HepG2 (cell line): ENCODE data around the gene IFIT1. TPM values are rescaled to one million over a fixed set of nuclear protein-coding genes. Genes with fewer than 3 reads are reported as not detected.
A peak's percentile ranks its signal among the peaks of the same experiment; 100 is the strongest.

Source experiments
- FOXA1 ChIP-seq, 2 experiments: fragments of 450-650 bp in 1 of 2; sonication (generic) in 1 of 2; formaldehyde crosslinking in 1 of 2; IDR thresholded peaks; 2 replicates each; pipeline versions ENCODE4 v1.4.0 to v1.6.1; 2016 to 2020; ENCODE audit warnings: missing genetic modification reagents in 1 of 2
- HNF4G ChIP-seq, 2 experiments: sonication (generic) in 1 of 2; formaldehyde crosslinking in 1 of 2; IDR thresholded peaks; 2 replicates each; pipeline versions ENCODE4 v1.4.0 to v1.6.1; 2011 to 2020; ENCODE audit warnings: borderline replicate concordance in 2 of 2, low read depth in 2 of 2, mild to moderate bottlenecking in 2 of 2, low read length in 1 of 2, missing genetic modification reagents in 1 of 2, moderate library complexity in 1 of 2
- NCOR1 ChIP-seq: fragments of 200-600 bp; sonication (generic); IDR thresholded peaks from 2 replicates; pipeline ENCODE4 v1.7.0; 2017; ENCODE audit warnings: antibody characterized with exemption, low read length, borderline replicate concordance
- NFATC3 ChIP-seq: sonication (generic); formaldehyde crosslinking; IDR thresholded peaks from 2 replicates; pipeline ENCODE4 v1.5.1; 2020; ENCODE audit warnings: mild to moderate bottlenecking, missing genetic modification reagents
- PLRG1 ChIP-seq: fragments of 450-650 bp; conservative IDR thresholded peaks from 2 replicates; pipeline ENCODE4 v1.6.1; 2016
- SNAPC2 ChIP-seq: sonication (generic); formaldehyde crosslinking; IDR thresholded peaks from 2 replicates; pipeline ENCODE4 v1.8.1; 2022; ENCODE audit warnings: mild to moderate bottlenecking, missing genetic modification reagents
- SOX6 ChIP-seq, 2 experiments: fragments of 450-650 bp in 1 of 2; sonication (generic) in 1 of 2; formaldehyde crosslinking in 1 of 2; IDR thresholded peaks; 2 replicates each; pipeline versions ENCODE4 v1.4.0 to v1.6.1; 2017 to 2020; ENCODE audit warnings: antibody characterized with exemption in 1 of 2, mild to moderate bottlenecking in 1 of 2, missing genetic modification reagents in 1 of 2
- YEATS4 ChIP-seq: sonication (generic); formaldehyde crosslinking; IDR thresholded peaks from 2 replicates; pipeline ENCODE4 v1.4.0; 2020; ENCODE audit warnings: missing genetic modification reagents, borderline replicate concordance
- ZMYM3 ChIP-seq: sonication (generic); formaldehyde crosslinking; IDR thresholded peaks from 2 replicates; pipeline ENCODE4 v1.5.1; 2020; ENCODE audit warnings: mild to moderate bottlenecking, missing genetic modification reagents
- ZNF572 ChIP-seq: sonication (generic); formaldehyde crosslinking; IDR thresholded peaks from 2 replicates; pipeline ENCODE4 v1.5.1; 2020; ENCODE audit warnings: mild to moderate bottlenecking, missing genetic modification reagents
- ZNF788 ChIP-seq: sonication (generic); formaldehyde crosslinking; IDR thresholded peaks from 2 replicates; pipeline ENCODE4 v1.5.0; 2020; ENCODE audit warnings: mild to moderate bottlenecking, missing genetic modification reagents, borderline replicate concordance
- polyA plus RNA-seq, 8 experiments: library from polyadenylated mRNA; depleted of rRNA in 3 of 8; stranded (reverse) in 7 of 8; unstranded in 1 of 8; fragments of >200 nt; fragmentation: Illumina TruSeq in 4 of 8; extraction: Trizol in 4 of 8; gene quantifications; 2 replicates each; pipeline versions ENCODE4 v1.2.1 to v1.2.3, GENCODE V29; 2011 to 2016; ENCODE audit warnings: low read depth in 4 of 8, missing spikeins in 1 of 8, mixed read lengths in 1 of 8; ENCODE audit not compliant: insufficient read depth in 1 of 8
- total RNA-seq, 5 experiments: library from RNA; depleted of rRNA; stranded (reverse); fragments of >200 nt; fragmentation: Illumina TruSeq; extraction: Trizol; gene quantifications; 2 replicates each; pipeline ENCODE4 v1.2.3, GENCODE V29; 2016; ENCODE audit warnings: low read depth in 1 of 5
- TF ChIP-seq, protein P1 (sequence below): sonication (generic); formaldehyde crosslinking; IDR thresholded peaks from one replicate; pipeline ENCODE4 v1.5.1; 2020; ENCODE audit warnings: mild to moderate bottlenecking, missing genetic modification reagents; ENCODE audit errors: not compliant biosample characterization
- TF ChIP-seq, protein P2 (sequence below): sonication (generic); formaldehyde crosslinking; IDR thresholded peaks from 2 replicates; pipeline ENCODE4 v1.5.1; 2020; ENCODE audit warnings: mild to moderate bottlenecking, moderate library complexity, missing genetic modification reagents
- TF ChIP-seq, protein P3 (sequence below): IDR thresholded peaks from 2 replicates; pipeline ENCODE4 v1.6.1; 2012; ENCODE audit warnings: inconsistent platforms
- TF ChIP-seq, protein P4 (sequence below): IDR thresholded peaks from 2 replicates; pipeline ENCODE4 v1.4.0; 2020; ENCODE audit warnings: mild to moderate bottlenecking, missing genetic modification reagents

IFIT1 gene
- total and polyA plus RNA-seq, 2 of the 13 experiments (the other 11 are each of a cell fraction or from before 2014, with no cell fraction given) = 1.5 to 5.5 TPM

DNA sequence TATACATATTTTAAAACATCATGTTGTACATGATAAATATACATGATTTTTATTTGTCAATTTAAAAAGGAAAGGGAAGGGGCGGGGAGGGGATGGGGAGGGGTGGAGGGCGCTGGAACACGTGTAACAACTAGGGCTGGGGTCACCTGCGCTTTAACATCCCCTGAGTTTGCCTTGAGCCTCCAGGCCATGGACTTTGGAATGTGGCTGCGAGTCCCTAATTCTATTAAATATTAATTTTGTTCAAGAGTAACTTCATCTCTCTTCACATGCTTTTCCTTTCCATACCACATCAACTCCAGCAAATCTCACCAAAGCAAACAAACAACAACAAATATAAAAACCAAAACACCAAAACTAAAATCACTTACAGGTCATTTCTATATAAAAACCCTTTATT lies 32.6 kb downstream of the IFIT1 start (continued):
- TF ChIP-seq, protein P1, sequence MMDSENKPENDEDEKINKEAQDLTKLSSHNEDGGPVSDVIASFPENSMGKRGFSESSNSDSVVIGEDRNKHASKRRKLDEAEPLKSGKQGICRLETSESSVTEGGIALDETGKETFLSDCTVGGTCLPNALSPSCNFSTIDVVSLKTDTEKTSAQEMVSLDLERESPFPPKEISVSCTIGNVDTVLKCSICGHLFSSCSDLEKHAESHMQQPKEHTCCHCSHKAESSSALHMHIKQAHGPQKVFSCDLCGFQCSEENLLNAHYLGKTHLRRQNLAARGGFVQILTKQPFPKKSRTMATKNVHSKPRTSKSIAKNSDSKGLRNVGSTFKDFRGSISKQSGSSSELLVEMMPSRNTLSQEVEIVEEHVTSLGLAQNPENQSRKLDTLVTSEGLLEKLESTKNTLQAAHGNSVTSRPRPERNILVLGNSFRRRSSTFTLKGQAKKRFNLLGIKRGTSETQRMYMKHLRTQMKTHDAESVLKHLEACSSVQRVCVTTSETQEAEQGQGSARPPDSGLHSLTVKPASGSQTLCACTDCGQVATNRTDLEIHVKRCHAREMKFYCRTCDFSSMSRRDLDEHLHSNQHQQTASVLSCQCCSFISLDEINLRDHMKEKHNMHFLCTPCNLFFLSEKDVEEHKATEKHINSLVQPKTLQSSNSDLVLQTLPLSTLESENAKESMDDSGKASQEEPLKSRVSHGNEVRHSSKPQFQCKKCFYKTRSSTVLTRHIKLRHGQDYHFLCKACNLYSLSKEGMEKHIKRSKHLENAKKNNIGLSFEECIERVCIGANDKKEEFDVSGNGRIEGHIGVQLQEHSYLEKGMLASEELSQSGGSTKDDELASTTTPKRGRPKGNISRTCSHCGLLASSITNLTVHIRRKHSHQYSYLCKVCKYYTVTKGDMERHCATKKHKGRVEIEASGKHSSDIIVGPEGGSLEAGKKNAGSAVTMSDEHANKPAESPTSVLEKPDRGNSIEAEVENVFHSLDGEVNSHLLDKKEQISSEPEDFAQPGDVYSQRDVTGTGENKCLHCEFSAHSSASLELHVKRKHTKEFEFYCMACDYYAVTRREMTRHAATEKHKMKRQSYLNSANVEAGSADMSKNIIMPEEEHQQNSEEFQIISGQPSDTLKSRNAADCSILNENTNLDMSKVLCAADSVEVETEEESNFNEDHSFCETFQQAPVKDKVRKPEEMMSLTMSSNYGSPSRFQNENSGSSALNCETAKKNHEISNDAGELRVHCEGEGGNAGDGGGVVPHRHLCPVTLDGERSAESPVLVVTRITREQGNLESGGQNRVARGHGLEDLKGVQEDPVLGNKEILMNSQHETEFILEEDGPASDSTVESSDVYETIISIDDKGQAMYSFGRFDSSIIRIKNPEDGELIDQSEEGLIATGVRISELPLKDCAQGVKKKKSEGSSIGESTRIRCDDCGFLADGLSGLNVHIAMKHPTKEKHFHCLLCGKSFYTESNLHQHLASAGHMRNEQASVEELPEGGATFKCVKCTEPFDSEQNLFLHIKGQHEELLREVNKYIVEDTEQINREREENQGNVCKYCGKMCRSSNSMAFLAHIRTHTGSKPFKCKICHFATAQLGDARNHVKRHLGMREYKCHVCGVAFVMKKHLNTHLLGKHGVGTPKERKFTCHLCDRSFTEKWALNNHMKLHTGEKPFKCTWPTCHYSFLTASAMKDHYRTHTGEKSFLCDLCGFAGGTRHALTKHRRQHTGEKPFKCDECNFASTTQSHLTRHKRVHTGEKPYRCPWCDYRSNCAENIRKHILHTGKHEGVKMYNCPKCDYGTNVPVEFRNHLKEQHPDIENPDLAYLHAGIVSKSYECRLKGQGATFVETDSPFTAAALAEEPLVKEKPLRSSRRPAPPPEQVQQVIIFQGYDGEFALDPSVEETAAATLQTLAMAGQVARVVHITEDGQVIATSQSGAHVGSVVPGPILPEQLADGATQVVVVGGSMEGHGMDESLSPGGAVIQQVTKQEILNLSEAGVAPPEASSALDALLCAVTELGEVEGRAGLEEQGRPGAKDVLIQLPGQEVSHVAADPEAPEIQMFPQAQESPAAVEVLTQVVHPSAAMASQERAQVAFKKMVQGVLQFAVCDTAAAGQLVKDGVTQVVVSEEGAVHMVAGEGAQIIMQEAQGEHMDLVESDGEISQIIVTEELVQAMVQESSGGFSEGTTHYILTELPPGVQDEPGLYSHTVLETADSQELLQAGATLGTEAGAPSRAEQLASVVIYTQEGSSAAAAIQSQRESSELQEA = no peak
- TF ChIP-seq YEATS4 (CRISPR knock-in tag) (no peak), ZNF572 (CRISPR knock-in tag) (no peak), ZNF788 (CRISPR knock-in tag) (no peak), NFATC3 (CRISPR knock-in tag) (no peak), FOXA1 (IDR thresholded peaks at IDR 0.05) (no peak), FOXA1 (CRISPR knock-in tag; IDR thresholded peaks at IDR 0.05) (no peak), PLRG1 (no peak), ZMYM3 (CRISPR knock-in tag) (no peak), NCOR1 (0 out of 2 replicates have a peak, but pooled peaks have one; percentile 31), HNF4G (IDR thresholded peaks at IDR 0.05; ENCODE audit: borderline replicate concordance, low read depth, low read length) (peak; percentile 8; the same call in 1 of the 2 replicates), HNF4G (CRISPR knock-in tag; IDR thresholded peaks at IDR 0.05; ENCODE audit: borderline replicate concordance, low read depth) (no peak), SOX6 (IDR thresholded peaks at IDR 0.05) (no peak), SOX6 (CRISPR knock-in tag; IDR thresholded peaks at IDR 0.05) (no peak), SNAPC2 (CRISPR knock-in tag) (no peak)
- TF ChIP-seq, protein P2, sequence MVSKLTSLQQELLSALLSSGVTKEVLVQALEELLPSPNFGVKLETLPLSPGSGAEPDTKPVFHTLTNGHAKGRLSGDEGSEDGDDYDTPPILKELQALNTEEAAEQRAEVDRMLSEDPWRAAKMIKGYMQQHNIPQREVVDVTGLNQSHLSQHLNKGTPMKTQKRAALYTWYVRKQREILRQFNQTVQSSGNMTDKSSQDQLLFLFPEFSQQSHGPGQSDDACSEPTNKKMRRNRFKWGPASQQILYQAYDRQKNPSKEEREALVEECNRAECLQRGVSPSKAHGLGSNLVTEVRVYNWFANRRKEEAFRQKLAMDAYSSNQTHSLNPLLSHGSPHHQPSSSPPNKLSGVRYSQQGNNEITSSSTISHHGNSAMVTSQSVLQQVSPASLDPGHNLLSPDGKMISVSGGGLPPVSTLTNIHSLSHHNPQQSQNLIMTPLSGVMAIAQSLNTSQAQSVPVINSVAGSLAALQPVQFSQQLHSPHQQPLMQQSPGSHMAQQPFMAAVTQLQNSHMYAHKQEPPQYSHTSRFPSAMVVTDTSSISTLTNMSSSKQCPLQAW (CRISPR knock-in tag) = no peak
- TF ChIP-seq, protein P3, sequence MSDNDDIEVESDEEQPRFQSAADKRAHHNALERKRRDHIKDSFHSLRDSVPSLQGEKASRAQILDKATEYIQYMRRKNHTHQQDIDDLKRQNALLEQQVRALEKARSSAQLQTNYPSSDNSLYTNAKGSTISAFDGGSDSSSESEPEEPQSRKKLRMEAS = no peak
- TF ChIP-seq, protein P4, sequence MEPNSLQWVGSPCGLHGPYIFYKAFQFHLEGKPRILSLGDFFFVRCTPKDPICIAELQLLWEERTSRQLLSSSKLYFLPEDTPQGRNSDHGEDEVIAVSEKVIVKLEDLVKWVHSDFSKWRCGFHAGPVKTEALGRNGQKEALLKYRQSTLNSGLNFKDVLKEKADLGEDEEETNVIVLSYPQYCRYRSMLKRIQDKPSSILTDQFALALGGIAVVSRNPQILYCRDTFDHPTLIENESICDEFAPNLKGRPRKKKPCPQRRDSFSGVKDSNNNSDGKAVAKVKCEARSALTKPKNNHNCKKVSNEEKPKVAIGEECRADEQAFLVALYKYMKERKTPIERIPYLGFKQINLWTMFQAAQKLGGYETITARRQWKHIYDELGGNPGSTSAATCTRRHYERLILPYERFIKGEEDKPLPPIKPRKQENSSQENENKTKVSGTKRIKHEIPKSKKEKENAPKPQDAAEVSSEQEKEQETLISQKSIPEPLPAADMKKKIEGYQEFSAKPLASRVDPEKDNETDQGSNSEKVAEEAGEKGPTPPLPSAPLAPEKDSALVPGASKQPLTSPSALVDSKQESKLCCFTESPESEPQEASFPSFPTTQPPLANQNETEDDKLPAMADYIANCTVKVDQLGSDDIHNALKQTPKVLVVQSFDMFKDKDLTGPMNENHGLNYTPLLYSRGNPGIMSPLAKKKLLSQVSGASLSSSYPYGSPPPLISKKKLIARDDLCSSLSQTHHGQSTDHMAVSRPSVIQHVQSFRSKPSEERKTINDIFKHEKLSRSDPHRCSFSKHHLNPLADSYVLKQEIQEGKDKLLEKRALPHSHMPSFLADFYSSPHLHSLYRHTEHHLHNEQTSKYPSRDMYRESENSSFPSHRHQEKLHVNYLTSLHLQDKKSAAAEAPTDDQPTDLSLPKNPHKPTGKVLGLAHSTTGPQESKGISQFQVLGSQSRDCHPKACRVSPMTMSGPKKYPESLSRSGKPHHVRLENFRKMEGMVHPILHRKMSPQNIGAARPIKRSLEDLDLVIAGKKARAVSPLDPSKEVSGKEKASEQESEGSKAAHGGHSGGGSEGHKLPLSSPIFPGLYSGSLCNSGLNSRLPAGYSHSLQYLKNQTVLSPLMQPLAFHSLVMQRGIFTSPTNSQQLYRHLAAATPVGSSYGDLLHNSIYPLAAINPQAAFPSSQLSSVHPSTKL (CRISPR knock-in tag) = 0 out of 2 replicates have a peak, but pooled peaks have one; percentile 26
